ENCODE results near the gene GALR3. TPM values are rescaled to one million over a fixed set of nuclear protein-coding genes. Genes with fewer than 3 reads are reported as not detected.
A peak's percentile ranks its signal among the peaks of the same experiment; 100 is the strongest.

Gene GALR3, protein sequence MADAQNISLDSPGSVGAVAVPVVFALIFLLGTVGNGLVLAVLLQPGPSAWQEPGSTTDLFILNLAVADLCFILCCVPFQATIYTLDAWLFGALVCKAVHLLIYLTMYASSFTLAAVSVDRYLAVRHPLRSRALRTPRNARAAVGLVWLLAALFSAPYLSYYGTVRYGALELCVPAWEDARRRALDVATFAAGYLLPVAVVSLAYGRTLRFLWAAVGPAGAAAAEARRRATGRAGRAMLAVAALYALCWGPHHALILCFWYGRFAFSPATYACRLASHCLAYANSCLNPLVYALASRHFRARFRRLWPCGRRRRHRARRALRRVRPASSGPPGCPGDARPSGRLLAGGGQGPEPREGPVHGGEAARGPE
- 0.23 TPM for total RNA-seq

DNA sequence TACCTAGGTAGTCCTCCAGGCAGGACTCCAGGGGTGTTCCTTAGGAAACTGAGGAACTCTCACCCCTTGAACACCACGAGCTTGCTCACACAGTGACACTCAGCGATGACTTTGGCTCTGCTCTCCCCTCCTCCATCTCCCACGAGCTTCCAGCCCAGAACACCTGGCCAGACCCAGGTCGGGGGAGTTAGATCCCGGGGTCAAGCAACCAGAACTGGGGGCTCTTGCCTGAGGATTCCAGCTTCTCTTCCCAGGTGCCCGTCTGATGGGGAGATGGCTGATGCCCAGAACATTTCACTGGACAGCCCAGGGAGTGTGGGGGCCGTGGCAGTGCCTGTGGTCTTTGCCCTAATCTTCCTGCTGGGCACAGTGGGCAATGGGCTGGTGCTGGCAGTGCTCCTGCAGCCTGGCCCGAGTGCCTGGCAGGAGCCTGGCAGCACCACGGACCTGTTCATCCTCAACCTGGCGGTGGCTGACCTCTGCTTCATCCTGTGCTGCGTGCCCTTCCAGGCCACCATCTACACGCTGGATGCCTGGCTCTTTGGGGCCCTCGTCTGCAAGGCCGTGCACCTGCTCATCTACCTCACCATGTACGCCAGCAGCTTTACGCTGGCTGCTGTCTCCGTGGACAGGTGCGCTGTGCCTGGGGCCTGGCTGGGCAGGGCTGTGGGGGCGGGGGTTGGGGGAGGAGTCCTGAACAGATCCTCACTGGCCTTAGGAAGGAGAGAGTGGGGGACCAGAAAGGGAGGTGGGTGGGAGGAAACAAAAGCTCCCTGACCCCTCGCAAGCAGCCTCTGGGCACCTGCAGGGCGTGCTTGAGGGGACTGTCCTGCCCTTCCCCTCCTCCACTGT lies at the start of gene GALR3:
Gene GALR3, plus strand, starts transcription at position 249 of the 852 bp plus-strand sequence. Its CDS starts 25 bp downstream, at position 274.

DNA sequence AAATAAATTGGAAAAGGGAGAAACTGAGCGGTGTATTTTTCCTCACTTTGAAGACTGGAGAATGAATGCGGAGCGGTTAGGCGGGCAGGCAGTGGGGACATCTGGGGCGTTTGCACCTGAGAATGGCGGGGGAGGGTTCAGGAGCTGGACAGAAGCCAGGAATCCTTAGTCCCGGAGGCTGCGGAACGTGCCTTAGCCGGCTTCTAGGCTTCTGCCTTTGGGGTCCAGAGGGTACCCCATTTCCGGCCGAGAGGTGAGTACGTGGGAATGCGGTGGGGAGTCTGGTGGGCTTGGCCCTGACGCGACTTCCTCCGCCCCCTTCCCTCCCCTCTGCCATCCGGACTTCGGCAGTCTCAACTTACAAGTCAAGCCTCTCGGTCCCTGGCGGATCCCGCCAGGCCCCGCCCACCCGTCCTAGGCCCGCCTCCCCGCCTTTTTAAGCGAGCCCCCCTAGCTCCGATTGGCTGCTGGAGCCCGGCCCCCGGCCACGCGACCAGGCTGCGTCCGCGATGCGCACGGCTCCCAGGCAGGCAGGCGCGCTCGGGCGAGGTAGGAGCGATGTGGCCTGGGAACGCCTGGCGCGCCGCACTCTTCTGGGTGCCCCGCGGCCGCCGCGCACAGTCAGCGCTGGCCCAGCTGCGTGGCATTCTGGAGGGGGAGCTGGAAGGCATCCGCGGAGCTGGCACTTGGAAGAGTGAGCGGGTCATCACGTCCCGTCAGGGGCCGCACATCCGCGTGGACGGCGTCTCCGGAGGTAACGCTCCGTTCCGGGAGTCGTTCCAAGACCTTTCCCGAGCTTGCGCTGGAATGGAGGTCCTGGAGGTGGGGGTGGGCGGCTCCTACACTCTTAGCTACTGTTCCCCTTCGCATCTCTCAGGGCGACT lies 15.5 kb upstream of the GALR3 start, which contains the start of gene GCAT:
Gene GCAT, plus strand, starts transcription at position 525 of the 884 bp plus-strand sequence. Its CDS starts 34 bp downstream, at position 559.

DNA sequence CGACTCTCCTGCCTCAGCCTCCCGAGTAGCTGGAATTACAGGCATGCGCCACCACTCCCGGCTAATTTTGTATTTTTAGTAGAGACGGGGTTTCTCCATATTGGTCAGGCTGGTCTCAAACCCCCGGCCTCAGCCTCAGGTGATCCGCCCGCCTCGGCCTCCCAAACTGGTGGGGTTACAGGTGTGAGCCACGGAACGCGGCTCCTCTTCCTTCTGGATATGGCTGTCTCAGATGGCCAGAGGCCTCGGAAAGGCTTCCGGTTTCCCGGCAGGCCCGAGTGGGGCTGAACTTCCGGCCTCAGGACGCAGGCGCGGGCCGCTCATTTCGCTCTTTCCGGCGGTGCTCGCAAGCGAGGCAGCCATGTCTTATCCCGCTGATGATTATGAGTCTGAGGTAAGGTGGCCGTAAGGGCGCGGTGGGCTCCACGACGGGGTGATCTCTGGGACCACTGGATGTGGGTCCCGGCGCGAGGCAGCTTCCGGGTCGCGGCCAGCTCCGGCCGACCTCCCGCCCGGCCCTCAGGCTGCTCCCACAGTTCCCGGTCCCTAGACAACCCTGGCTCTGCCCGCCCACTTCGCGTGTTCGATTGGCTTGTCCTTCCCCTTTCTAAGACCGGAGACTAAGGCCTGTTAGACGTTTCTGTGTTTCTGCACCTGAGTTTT lies 26.0 kb downstream of the GALR3 start, which contains the start of gene EIF3L:
Gene EIF3L, plus strand, starts transcription at position 331 of the 663 bp plus-strand sequence. Its CDS starts 31 bp downstream, at position 362.

Small RNA genes within 50 kb of the gene (small RNA-seq; reads per million reads assigned to genes)
- 0.49 reads per million, percentile 60 among the genes with 10 or more reads in this experiment for gene MIR659 (ENCODE audit: low replicate concordance)

Other genes starting within 250 kb of the GALR3 start
- gene LGALS2, start 243.3 kb upstream of the GALR3 start, total RNA-seq, result 8.2 TPM
- 52.0 TPM for gene GGA1, start 214.5 kb upstream of the GALR3 start, total RNA-seq
- 11.7 TPM for gene SH3BP1, start 183.7 kb upstream of the GALR3 start, total RNA-seq
- gene PDXP, start 164.7 kb upstream of the GALR3 start, total RNA-seq, result 11.3 TPM
- gene LGALS1, start 147.7 kb upstream of the GALR3 start, total RNA-seq, result 895 TPM
- gene NOL12, start 137.0 kb upstream of the GALR3 start, total RNA-seq, result 13.5 TPM
- 94.7 TPM for gene TRIOBP, start 126.3 kb upstream of the GALR3 start, total RNA-seq
- 16.9 TPM for gene GCAT, start 15.4 kb upstream of the GALR3 start, total RNA-seq
- gene ANKRD54, start 21.0 kb downstream of the GALR3 start, total RNA-seq, result 23.7 TPM
- gene EIF3L, start 26.0 kb downstream of the GALR3 start, total RNA-seq, result 592 TPM
- 26.1 TPM for gene MICALL1, start 82.9 kb downstream of the GALR3 start, total RNA-seq
- gene C22orf23, start 130.2 kb downstream of the GALR3 start, total RNA-seq, result 0.64 TPM
- gene POLR2F, start 130.3 kb downstream of the GALR3 start, total RNA-seq, result 32.3 TPM
- 1.9 TPM for gene SOX10, start 161.2 kb downstream of the GALR3 start, total RNA-seq
- gene PICK1, start 234.0 kb downstream of the GALR3 start, total RNA-seq, result 32.1 TPM